ENCODE measurements around the gene HSBP1L1.

- TF ChIP-seq CTCF (IDR thresholded peaks at IDR 0.05) (no peak), EP300 (IDR thresholded peaks at IDR 0.05) (no peak)
These were observed 19.4 kb downstream of the HSBP1L1 start for GRCh38 chr18:79983793-79984192.
